B cell (primary cell): Measurements from ENCODE around the gene ANKRD30A.

Experiments
- CTCF ChIP-seq: fragments of 200-600 bp; IDR thresholded peaks from one replicate; pipeline ENCODE4 v1.8.0; 2022; ENCODE audit warnings: antibody characterized with exemption, mild to moderate bottlenecking
- EZH2 ChIP-seq: IDR thresholded peaks from 2 replicates; pipeline ENCODE4 v1.6.1; 2012; ENCODE audit warnings: borderline replicate concordance, low read depth, mild to moderate bottlenecking, moderate library complexity, low read length; ENCODE audit not compliant: insufficient read depth, poor library complexity, severe bottlenecking

DNA sequence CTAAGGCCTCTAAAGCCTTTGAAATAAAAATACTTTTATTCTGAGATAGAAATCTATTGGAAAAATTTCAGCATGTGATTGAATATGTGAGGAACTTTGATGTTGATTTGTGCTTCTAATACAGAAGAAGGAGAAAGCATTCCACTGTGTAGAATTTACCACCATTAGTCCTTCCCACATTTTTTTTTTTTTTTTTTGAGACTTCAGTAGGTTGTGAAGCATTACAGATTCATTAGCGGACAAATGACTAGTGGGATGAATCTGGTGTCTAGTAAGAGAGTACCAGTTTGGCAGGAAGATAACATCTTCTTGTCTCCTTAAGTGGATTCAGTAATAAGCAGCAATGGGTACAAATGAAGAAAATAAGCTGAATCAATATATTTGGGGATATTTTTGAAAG, 95.5 kb downstream of the ANKRD30A start:
- TF ChIP-seq CTCF, result no peak
- TF ChIP-seq EZH2, result no peak
